K562 (cell line): ENCODE measurements around the gene FYTTD1. TPM values are rescaled to one million over a fixed set of nuclear protein-coding genes. Genes with fewer than 3 reads are reported as not detected.

Experiments
- HDAC3 ChIP-seq: fragments of 450-650 bp; IDR thresholded peaks from 2 replicates; pipeline ENCODE4 v1.6.1; 2018; ENCODE audit warnings: borderline replicate concordance, mild to moderate bottlenecking, moderate library complexity; ENCODE audit not compliant: partially characterized antibody
- NCOA1 ChIP-seq: fragments of 450-650 bp; IDR thresholded peaks from 2 replicates; pipeline ENCODE4 v1.6.1; 2016; ENCODE audit warnings: low read depth
- SIN3B ChIP-seq: fragments of 450-650 bp; IDR thresholded peaks from 2 replicates; pipeline ENCODE4 v1.6.1; 2017; ENCODE audit warnings: low read depth, mild to moderate bottlenecking, moderate library complexity
- SNAPC5 ChIP-seq: fragments of 250-450 bp; sonication (Bioruptor Pico); IDR thresholded peaks from 2 replicates; pipeline ENCODE4 v1.8.0; 2021; ENCODE audit warnings: moderate library complexity, mild to moderate bottlenecking, inconsistent platforms
- SNIP1 ChIP-seq: fragments of 450-650 bp; IDR thresholded peaks from 2 replicates; pipeline ENCODE4 v1.7.1; 2017; ENCODE audit warnings: low read depth, mild to moderate bottlenecking
- THAP12 ChIP-seq: fragments of 250-450 bp; sonication (Bioruptor Pico); IDR thresholded peaks from 2 replicates; pipeline ENCODE4 v1.9.0; 2021; ENCODE audit warnings: mild to moderate bottlenecking, inconsistent platforms
- UBTF ChIP-seq, 2 experiments: IDR thresholded peaks; 2 replicates each; pipeline ENCODE4 v1.6.1; 2012; ENCODE audit warnings: improper control_type of control experiment in 2 of 2, low read depth in 2 of 2, low read length in 2 of 2, borderline replicate concordance in 1 of 2
- ZBTB11 ChIP-seq, 3 experiments: fragments of 200-800 bp in 1 of 3; fragments of 250-450 bp in 1 of 3; fragments of 450-650 bp in 1 of 3; sonication (Bioruptor Pico) in 1 of 3; sonication (Bioruptor generic) in 1 of 3; formaldehyde crosslinking in 1 of 3; IDR thresholded peaks; 2 replicates each; pipeline versions ENCODE4 v1.6.1 to v1.8.0; 2016 to 2022; ENCODE audit warnings: mild to moderate bottlenecking in 2 of 3, missing genetic modification characterization in 2 of 3, missing compliant biosample characterization in 1 of 3, moderate library complexity in 1 of 3
- ZMIZ1 ChIP-seq, 2 experiments: fragments of 150-350 bp in 1 of 2; IDR thresholded peaks; 2 replicates each; pipeline ENCODE4 v1.6.1; 2012 to 2016; ENCODE audit warnings: low read depth in 2 of 2, low read length in 2 of 2, mild to moderate bottlenecking in 1 of 2, moderate library complexity in 1 of 2
- ZNF217 ChIP-seq: sonication (generic); formaldehyde crosslinking; IDR thresholded peaks from 2 replicates; pipeline ENCODE4 v1.8.0; 2022; ENCODE audit warnings: mild to moderate bottlenecking, missing genetic modification reagents
- ZNF277 ChIP-seq: fragments of 250-450 bp; sonication (Bioruptor Pico); IDR thresholded peaks from 2 replicates; pipeline ENCODE4 v1.8.0; 2022; ENCODE audit warnings: inconsistent platforms, mild to moderate bottlenecking, moderate library complexity, borderline replicate concordance
- polyA plus RNA-seq, 8 experiments: library from polyadenylated mRNA; depleted of rRNA in 4 of 8; stranded (reverse) in 5 of 8; unstranded in 3 of 8; fragments of >200 nt; fragmentation: Nextera tagmentation in 2 of 8; fragmentation: Illumina TruSeq in 1 of 8; extraction: Ambion mirVana in 2 of 8; extraction: Trizol in 1 of 8; gene quantifications; 2 replicates each; pipeline versions ENCODE4 v1.2.1 to v1.2.3, GENCODE V29; 2011 to 2014; ENCODE audit warnings: inconsistent platforms in 1 of 8, missing spikeins in 1 of 8
- total RNA-seq, 7 experiments: library from RNA; depleted of rRNA in 6 of 7; stranded (reverse); fragments of >200 nt in 6 of 7; fragmentation: Illumina TruSeq in 2 of 7; extraction: Trizol in 2 of 7; gene quantifications; 2 replicates each; pipeline versions ENCODE4 v1.2.1 to v1.2.3, GENCODE V29; 2011 to 2021; ENCODE audit warnings: low replicate concordance in 1 of 7

FYTTD1 gene
- total and polyA plus RNA-seq, 9 of the 15 experiments (the other 6 are each of a cell fraction or from before 2014, with no cell fraction given) = 35.7 to 106 (median 76.3) TPM

GRCh38 chr3:197736491-197737318, 13.0 kb upstream of the FYTTD1 start, which contains the start of gene RUBCN (continued):
- 0 out of 2 replicates have a peak, but pooled peaks have one; percentile 49 for TF ChIP-seq THAP12 (CRISPR knock-in tag)
- no peak for TF ChIP-seq ZNF277 (CRISPR knock-in tag)
- peak; percentile 16 to 46; a peak in 1 of 4 replicates for TF ChIP-seq UBTF (IDR thresholded peaks at IDR 0.05; ENCODE audit: borderline replicate concordance in 1 of 2, low read depth in 2 of 2, low read length in 2 of 2)
- no peak for TF ChIP-seq ZNF217 (CRISPR knock-in tag)
- TF ChIP-seq SIN3B = no peak; the same call in 1 of the 2 replicates
- TF ChIP-seq NCOA1 = no peak
- TF ChIP-seq ZMIZ1 (IDR thresholded peaks at IDR 0.05; ENCODE audit: low read depth in 2 of 2, low read length in 2 of 2) = 0 out of 4 replicates have a peak, but pooled peaks of 1 of the 2 experiments have one; percentile 13
- TF ChIP-seq SNAPC5 = no peak
- TF ChIP-seq HDAC3 = no peak
- TF ChIP-seq ZBTB11 (CRISPR knock-in tag; IDR thresholded peaks at IDR 0.05) = peak; percentile 27 to 89 (median 36); a peak in 3 of 6 replicates
- no peak for TF ChIP-seq SNIP1
